Limb (tissue), 2 donors: ENCODE results near the gene VMP1.
"Not testable (repeated sequence)": the region's sequence is repeated elsewhere in the genome, so short reads cannot be mapped to it uniquely, and the experiment has no call there.

ENCODE experiments used
- DNase-seq, 2 donors: peaks; one replicate each; pipeline ENCODE4 v3.0.0-alpha.2; 2016; ENCODE audit errors: extremely low spot score in 2 of 2

VMP1 gene

DNA sequence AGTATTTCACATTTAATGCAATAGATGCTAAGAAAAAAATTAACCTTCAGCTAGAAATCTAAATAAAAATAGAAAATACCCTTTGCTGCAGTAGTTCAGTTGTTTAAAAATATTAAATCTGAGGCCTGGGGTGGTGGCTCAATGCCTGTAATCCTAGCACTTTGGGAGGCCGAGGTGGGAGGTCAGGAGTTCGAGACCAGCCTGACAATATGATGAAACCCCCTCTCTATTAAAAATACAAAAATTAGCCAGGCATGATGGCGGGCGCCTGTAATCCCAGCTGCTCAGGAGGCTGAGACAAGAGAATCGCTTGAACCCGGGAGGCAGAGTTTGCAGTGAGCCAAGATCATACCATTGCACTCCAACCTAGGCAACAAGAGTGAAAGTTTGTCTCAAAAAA, 98.9 kb downstream of the VMP1 start:
- not testable (repeated sequence) for DNase-seq

DNA sequence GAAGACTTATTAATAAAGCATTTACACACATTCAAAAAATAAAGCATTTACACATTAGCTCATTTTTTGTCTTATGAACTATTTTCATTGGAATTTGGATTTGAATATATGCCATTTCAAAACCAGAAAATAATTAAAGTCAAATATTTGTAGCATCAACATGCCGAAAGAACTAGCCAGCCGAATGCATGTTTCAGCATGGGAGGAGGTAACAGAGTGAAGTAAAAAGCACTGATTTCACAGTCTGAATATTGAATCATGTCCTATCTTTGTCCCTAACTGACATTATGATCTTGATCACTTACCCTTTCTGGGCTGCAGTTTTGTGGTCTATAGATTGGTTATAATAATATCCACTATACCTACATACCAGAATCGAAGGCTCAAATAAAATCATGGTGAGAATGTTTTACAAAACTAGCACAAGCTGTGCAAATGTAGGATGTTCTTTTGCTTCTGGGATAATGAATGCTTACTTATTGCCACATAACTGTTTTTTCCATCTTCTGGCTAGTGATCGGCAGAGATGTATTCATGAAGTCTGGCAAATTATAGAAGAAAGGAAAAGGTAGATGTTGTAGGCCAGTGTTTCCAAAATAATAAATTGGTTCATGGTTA, 100.5 kb downstream of the VMP1 start:
- no peak for DNase-seq

- DNase-seq = no peak
These were observed 103.4 kb downstream of the VMP1 start for GRCh38 chr17:59810894-59811153.

- DNase-seq = no peak
These were observed 103.8 kb downstream of the VMP1 start for GRCh38 chr17:59811209-59811608.

DNA sequence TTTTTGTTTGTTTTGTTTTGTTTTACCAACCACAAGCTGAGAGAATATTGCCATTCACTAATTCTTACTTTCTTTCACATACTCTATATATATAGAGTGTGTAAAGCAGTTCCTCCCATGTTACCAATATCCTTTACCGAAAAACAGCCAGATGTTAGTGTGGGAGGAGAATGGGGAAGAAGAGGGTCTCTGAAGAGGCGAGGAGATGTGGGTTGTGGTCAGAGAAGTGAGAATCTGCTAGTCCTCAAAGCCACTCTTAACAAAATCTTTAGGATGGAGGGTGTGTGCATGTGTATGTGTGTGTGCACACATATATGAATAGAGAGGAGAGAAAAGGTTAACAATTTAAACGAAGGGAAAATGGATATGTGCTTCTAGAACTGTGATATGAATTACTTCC, 104.7 kb downstream of the VMP1 start:
- no peak for DNase-seq

DNA sequence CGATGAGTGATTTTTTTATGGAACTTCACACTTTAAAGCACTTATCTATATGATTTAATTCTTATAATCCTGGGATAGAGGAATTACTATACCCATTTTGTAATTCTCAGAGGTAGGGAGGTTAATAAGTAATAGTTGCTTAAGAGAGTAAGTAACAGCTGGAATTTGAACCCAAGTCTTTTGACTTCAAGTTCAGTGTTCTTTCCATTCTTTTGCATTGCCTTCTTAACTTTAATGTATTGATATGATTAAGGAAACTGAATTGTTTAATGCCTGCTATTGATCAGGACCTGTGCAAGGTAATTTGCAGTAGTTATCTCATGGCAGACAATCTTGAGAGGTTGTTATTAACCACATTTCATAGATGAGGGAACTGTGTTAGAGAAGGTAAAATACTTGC, 106.8 kb downstream of the VMP1 start:
- no peak for DNase-seq

- DNase-seq = no peak
These were observed 107.2 kb downstream of the VMP1 start for GRCh38 chr17:59814685-59815084.

DNA sequence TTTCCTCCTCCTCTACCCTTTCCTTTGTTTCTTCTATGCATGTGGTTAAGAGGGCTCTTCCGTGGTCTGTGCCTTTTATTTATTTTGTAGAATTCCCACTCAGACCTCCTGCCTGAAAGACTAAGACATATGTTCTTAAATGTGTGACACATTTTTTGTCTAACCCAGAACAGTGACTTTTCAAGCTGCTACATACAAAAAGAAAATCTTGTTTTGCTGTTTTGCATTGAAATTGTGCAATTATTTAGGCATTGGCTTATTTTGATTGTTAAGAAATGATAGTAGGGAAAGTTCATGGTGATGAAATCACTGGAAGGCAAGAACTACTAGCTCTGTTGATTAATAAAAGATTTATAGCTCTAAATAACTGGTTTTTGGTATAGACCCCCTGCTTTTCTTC, 108.5 kb downstream of the VMP1 start:
- DNase-seq = no peak

- peak in 1 of 2 donors; percentile 61 for DNase-seq
These were observed 118.3 kb downstream of the VMP1 start for GRCh38 chr17:59825533-59826322.

DNA sequence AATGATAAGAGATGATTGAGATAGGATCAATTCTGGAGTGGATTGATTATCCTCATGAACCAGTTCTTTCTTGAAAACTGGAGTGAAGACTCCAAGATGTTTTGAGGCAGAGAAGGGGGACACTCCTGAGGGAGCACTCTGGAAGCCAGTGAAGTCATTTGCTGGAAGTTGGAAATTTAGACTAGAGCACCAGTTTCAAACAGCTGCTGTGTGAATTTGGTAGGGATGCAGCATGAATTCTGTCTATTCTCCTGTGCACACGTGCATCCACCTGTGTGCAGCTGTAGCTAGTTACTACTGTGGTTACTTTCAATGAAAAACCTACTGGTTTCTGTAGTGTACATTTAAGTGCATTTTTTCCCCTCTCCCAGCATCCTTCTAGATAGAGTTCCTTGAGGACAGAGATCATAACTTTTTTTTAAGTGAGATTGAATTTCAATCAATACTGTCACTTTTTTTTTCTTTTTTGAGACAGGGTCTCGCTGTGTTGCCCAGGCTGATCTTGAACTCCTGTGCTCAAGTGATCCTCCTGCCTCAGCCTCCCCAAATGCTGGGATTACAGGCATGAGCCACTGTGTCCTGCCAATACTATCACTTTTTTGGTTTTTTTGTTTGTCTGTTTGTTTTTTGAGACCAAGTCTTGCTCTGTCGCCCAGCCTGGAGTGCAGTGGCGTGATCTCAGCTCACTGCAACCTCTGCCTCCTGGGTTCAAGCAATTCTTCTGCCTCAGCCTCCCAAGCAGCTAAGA, 119.4 kb downstream of the VMP1 start:
- DNase-seq = no peak

DNA sequence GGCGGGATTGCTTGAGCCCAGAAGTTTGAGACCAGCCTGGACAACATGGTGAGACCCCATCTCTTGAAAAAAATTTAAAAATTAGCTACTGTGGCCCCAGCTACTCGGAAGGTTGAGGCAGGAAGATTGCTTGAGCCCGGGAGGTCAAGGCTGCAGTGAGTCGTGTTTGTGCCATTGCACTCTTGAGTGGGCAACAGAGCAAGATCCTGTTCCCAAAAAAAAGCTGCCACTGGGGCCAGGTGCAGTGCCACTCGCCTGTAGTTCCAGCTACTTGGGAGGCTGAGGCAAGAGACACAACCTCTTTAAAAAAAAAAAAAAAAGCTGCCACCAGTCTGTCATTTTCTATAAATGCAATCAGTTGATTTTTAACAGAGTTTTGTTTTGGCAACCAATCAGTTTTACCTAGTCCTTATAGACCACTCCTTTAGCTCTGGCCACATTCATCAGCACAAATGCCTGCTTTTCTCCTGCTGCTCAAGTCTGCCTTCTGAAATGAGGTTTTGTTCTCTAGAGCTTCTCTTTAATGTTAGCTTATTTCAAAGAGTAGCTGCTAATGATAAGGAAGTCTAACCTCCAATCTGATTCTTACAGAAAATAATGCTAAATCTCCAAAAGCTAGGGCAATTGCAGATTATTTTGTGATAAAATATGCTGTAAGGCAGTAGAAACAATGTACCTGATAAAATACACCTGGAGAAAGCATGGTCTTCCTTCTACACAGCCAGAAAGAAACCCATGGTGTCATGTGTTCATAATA, 120.4 kb downstream of the VMP1 start:
- DNase-seq = no peak

GRCh38 chr17:59828478-59828760, 121.0 kb downstream of the VMP1 start:
- no peak for DNase-seq

- DNase-seq = not testable (repeated sequence)
These were observed 121.4 kb downstream of the VMP1 start for GRCh38 chr17:59828819-59829216.

DNA sequence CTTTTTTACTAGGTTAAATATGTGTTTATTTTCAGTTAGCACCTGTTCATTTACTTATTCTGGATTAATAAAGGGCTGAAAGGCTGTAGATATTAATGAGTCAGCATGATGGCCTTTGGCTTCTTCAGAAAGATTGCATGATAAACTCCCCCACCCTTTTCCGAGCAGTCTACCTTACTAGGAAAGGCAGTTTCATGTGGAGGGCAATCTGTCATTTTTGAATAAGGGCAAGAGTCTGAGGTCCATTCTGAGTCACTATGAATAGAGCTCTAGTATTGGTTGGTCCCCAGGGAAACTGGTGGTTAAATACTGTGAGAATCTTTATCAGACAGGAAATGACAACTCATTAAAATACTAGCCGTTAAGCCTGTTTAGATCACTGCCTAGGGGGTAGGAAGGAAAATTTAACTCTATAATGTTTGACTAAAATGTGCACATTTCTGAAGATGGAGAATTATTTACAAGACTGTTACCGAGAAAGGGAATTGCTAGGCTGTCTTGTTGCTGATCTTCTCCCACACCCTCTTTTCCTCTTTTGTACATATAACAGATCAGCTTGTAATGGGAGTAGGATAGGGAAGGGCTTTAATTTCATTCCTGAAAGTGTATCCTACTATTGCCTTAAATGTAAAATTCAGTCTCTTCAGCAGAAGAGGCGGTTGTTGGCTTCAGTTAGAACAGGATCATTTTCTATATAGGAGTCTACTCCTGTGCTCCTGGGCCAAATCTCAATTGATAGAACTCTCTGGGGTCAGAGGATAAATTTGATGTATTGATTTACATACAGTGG, 122.0 kb downstream of the VMP1 start:
- no peak for DNase-seq

DNA sequence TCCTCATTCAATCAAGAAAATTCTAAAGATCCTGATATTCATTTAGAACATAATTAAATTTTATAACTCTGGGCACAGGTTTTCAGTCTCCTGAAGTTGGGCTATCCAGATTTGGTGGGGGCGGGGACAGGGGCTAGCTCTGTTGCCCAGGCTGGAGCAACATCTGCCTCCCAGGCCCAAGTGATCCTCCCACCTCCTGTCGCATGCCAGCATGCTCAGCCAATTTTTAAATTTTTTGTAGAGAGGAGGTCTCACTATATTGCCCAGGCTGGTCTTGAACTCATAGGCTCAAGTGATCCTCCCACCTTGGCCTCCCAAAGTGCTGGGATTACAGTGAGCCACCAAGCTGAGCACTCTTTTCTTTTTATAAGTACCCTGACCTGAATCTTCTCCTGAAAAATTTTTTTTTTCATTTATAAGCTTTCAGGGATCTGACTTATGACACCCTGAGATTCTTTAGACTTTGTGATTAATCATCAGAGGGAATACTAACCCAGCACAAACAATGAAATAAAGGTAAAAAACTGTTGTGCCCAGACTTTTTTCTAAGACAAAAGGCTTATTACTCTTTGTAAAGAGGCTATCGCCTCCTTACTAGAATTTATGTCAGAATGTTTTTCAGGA, 122.7 kb downstream of the VMP1 start:
- no peak for DNase-seq

GRCh38 chr17:59830846-59831486, 123.5 kb downstream of the VMP1 start:
- DNase-seq = no peak

GRCh38 chr17:59832883-59833379, 125.5 kb downstream of the VMP1 start:
- DNase-seq = no peak

DNA sequence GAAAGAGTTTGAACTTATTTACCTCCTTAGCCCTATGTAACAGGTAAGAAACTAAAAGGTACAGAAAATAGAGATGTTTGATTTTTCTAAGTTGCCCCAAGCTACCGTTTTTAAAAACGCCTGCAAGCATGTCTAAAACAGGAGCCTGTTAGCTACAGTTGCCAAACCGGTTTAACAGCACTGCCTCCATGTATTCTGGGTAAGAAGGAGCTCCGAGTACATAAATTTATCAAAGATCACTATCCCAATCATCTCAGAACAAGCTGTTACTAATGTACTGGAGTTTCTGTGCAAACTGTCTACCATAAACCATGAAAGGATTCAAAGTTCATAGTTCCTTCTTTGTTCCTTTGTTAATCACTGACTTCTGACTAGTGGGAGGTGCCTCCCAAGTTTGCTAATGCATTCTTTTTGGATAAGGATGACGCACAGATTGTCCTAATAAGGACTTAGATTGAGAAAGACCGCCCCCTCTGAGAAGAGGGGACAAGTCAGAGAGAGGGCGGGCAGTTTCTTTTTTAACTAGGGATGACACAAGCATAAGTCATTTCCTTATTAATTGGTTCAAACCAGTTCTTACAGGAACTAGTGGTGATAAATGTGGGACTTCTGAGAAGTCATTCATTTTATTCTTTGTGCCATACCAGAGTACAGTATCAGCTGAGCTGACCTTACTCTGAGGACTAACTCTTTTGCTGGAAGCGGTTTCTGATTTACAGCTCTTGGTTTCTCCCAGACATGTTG, 130.0 kb downstream of the VMP1 start:
- peak in 1 of 2 donors; percentile 92 for DNase-seq

GRCh38 chr17:59838052-59838916, 130.8 kb downstream of the VMP1 start:
- DNase-seq = no peak
